Ishikawa (cell line): ENCODE results near the gene SCARF2.

ENCODE experiments used
- CEBPB ChIP-seq: IDR thresholded peaks from 2 replicates; pipeline ENCODE4 v1.6.1; 2012
- CREB1 ChIP-seq: IDR thresholded peaks from 2 replicates; pipeline ENCODE4 v1.6.1; 2012; ENCODE audit warnings: low read depth
- EGR1 ChIP-seq: IDR thresholded peaks from 2 replicates; pipeline ENCODE4 v1.6.1; 2012
- MAX ChIP-seq: IDR thresholded peaks from 2 replicates; pipeline ENCODE4 v1.6.1; 2012
- RAD21 ChIP-seq: IDR thresholded peaks from 2 replicates; pipeline ENCODE4 v1.6.1; 2012; ENCODE audit warnings: low read depth
- REST ChIP-seq: IDR thresholded peaks from 2 replicates; pipeline ENCODE4 v1.6.1; 2012; ENCODE audit warnings: low read depth, mild to moderate bottlenecking
- TAF1 ChIP-seq: IDR thresholded peaks from 2 replicates; pipeline ENCODE4 v1.6.1; 2012; ENCODE audit warnings: low read depth, mild to moderate bottlenecking
- TCF12 ChIP-seq: IDR thresholded peaks from 2 replicates; pipeline ENCODE4 v1.6.1; 2012; ENCODE audit warnings: low read depth
- TEAD4 ChIP-seq: IDR thresholded peaks from 2 replicates; pipeline ENCODE4 v1.6.1; 2012

- no peak for TF ChIP-seq REST
- no peak for TF ChIP-seq CEBPB
- TF ChIP-seq TAF1 = no peak
- TF ChIP-seq CREB1 = no peak
- no peak for TF ChIP-seq EGR1
- TF ChIP-seq TCF12 = no peak
- no peak for TF ChIP-seq TEAD4
- TF ChIP-seq MAX = no peak
- no peak for TF ChIP-seq RAD21
Observed at GRCh38 chr22:20463324-20464095, 25.9 kb upstream of the SCARF2 start.
